Body of pancreas (tissue), 4 donors: ENCODE measurements around the gene GAB2. TPM values are rescaled to one million over a fixed set of nuclear protein-coding genes. Genes with fewer than 3 reads are reported as not detected.
A peak's percentile ranks its signal among the peaks of the same experiment; 100 is the strongest.

Experiments used
- ATAC-seq: fragments of 150-250 bp; one replicate; pipeline ENCODE4 v1.9.1; 2016
- DNase-seq, 4 donors: peaks; one replicate each; pipeline ENCODE4 v3.0.0-alpha.2; 2019
- H3K27ac ChIP-seq, 4 donors: fragments of 200-600 bp; sonication (generic); 1 replicate in 3 of 4; 2 replicates in 1 of 4; pipeline versions ENCODE4 v1.5.1 to v1.6.1; 2016 to 2019; ENCODE audit warnings: mild to moderate bottlenecking in 1 of 4, mixed read lengths in 1 of 4, moderate library complexity in 1 of 4
- H3K27me3 ChIP-seq, 2 donors: fragments of 200-600 bp; sonication (generic); one replicate each; pipeline ENCODE4 v1.6.0; 2016; ENCODE audit warnings: mild to moderate bottlenecking in 1 of 2
- H3K36me3 ChIP-seq, 2 donors: fragments of 200-600 bp; sonication (generic); replicated peaks in 1 of 2; 2 replicates each; pipeline ENCODE4 v1.5.1; 2016; ENCODE audit warnings: low read depth in 2 of 2; ENCODE audit not compliant: insufficient read depth in 1 of 2
- H3K4me1 ChIP-seq: fragments of 200-600 bp; sonication (generic); one replicate; pipeline ENCODE4 v1.6.0; 2016
- H3K4me3 ChIP-seq, 2 donors: fragments of 200-600 bp; sonication (generic); 1 replicate in 1 of 2; 2 replicates in 1 of 2; pipeline ENCODE4 v1.5.1; 2016 to 2019
- H3K9me3 ChIP-seq, 3 donors: fragments of 200-600 bp; sonication (generic); 1 replicate in 2 of 3; 2 replicates in 1 of 3; pipeline ENCODE4 v1.5.1; 2016
- POLR2A ChIP-seq, 3 donors: fragments of 450-650 bp; IDR thresholded peaks; one replicate each; pipeline ENCODE4 v1.6.1; 2016; ENCODE audit warnings: antibody characterized with exemption in 3 of 3, mild to moderate bottlenecking in 2 of 3
- WGBS, 2 donors: methylation state at CpG; one replicate each; pipeline ENCODE4 v1.1.5; 2017; 5-methylcytosine and 5-hydroxymethylcytosine counted together
- intact Hi-C: fragments of 100-400 bp; cut with DNase I; formaldehyde crosslinking; loops from one replicate; pipeline ENCODE4 v1.15.1; 2023
- total RNA-seq, 2 donors: library from RNA; depleted of rRNA; stranded (reverse); fragments of >200 nt; gene quantifications; one replicate each; pipeline ENCODE4 v1.1.0, GENCODE V29; 2016
- TF ChIP-seq, protein P1 (sequence below), 7 experiments: fragments of 450-650 bp in 4 of 7; fragments of 200-600 bp in 3 of 7; sonication (generic) in 3 of 7; IDR thresholded peaks; one replicate each; pipeline ENCODE4 v1.5.1; 2016 to 2019; ENCODE audit warnings: antibody characterized with exemption in 7 of 7

The GAB2 gene
- total RNA-seq, 2 donors from 2014 or later, result 6.9 to 16.9 TPM

DNA sequence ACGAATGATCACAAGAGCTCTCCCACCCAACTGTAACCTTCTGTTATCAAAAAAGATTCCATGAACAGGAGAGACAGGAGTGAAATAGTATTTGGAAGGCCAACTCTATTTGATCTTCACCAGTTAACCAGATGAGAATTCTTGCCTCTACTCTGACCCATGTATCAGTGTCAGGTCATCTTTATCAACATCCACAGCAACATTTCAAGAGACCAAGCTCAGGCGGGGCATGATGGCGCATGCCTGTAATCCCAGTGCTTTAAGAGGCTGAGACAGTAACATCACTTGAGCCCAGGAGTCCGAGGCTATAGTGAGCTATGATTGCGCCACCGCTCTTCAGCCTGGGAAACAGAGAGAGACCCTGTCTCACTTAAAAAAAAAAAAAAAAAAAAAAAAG, 62.3 kb downstream of the GAB2 start:
- H3K36me3 ChIP-seq, result no peaks in the 10 kb centered on the region
- TF ChIP-seq POLR2A (IDR thresholded peaks at IDR 0.05), result no peak
- TF ChIP-seq, protein P1, sequence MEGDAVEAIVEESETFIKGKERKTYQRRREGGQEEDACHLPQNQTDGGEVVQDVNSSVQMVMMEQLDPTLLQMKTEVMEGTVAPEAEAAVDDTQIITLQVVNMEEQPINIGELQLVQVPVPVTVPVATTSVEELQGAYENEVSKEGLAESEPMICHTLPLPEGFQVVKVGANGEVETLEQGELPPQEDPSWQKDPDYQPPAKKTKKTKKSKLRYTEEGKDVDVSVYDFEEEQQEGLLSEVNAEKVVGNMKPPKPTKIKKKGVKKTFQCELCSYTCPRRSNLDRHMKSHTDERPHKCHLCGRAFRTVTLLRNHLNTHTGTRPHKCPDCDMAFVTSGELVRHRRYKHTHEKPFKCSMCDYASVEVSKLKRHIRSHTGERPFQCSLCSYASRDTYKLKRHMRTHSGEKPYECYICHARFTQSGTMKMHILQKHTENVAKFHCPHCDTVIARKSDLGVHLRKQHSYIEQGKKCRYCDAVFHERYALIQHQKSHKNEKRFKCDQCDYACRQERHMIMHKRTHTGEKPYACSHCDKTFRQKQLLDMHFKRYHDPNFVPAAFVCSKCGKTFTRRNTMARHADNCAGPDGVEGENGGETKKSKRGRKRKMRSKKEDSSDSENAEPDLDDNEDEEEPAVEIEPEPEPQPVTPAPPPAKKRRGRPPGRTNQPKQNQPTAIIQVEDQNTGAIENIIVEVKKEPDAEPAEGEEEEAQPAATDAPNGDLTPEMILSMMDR (IDR thresholded peaks at IDR 0.05), result no peak
- H3K27me3 ChIP-seq, result no peaks in the 10 kb centered on the region
- H3K4me3 ChIP-seq, result no peak overlapping the region
- H3K4me1 ChIP-seq, result no peaks in the 10 kb centered on the region
- intact Hi-C loops, result no loop called here
- H3K27ac ChIP-seq, result no peak overlapping the region
- DNase-seq, result no peak
- ATAC-seq, result no peak
- no peaks in the 10 kb centered on the region for H3K9me3 ChIP-seq
- WGBS, 2 donors, result 91 to 95% methylated on average over 2 to 6 of the region's 6 CpGs

DNA sequence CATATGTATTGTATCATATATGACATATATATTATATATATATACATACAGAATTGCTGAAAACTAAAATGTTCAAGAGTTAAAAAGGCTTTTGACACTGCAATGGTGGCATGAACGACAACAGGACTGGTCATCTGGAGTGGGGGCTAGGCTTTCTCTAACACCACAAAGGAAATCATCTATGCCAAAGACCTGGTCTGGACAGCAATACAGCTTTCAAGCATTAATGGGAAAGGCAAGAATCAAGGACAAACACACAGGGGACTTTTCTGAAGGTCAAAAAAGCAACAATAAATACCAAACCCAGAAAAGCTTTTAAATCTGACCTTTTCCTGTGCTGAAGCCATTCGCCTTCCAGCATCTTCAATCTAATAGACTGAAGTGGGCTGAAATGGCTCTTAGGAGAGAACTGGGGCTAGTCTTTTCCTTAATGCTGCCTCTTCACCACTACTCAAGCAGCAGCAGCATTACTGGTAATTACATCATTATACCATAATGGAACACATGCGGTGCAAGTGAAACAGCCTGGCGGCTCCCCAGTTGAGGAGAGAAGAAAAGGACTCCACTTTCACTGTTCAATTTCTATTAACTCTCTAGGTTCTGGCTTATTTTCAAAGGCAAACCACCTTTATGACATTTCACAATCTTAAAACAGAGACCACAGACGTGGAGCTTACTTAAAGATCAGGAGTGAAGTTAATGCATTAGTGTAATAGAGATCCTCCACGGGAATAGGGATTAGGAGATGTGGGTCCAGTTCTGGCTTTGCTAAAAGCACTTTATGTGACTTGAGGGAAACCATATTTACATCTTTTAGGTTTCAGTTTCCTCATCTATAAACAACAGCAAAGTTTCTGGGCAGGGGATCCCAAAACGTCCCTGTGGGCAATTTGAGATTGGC, 63.0 kb downstream of the GAB2 start:
- TF ChIP-seq POLR2A (IDR thresholded peaks at IDR 0.05), result no peak
- TF ChIP-seq, protein P1 (IDR thresholded peaks at IDR 0.05), result no peak
- Histone ChIP-seq H3K9me3 (no peaks in the 10 kb centered on the region), H3K27ac (no peak overlapping the region), H3K27me3 (no peaks in the 10 kb centered on the region), H3K4me3 (no peak overlapping the region), H3K4me1 (peaks cover 1% of the 10 kb centered on the region), H3K36me3 (no peaks in the 10 kb centered on the region)
- intact Hi-C loops, result no loop called here
- WGBS, 2 donors, result 79 to 80% methylated on average over 7 of the region's 7 CpGs
- ATAC-seq (no peak), DNase-seq (peak in 1 of 4 donors; percentile 10)

DNA sequence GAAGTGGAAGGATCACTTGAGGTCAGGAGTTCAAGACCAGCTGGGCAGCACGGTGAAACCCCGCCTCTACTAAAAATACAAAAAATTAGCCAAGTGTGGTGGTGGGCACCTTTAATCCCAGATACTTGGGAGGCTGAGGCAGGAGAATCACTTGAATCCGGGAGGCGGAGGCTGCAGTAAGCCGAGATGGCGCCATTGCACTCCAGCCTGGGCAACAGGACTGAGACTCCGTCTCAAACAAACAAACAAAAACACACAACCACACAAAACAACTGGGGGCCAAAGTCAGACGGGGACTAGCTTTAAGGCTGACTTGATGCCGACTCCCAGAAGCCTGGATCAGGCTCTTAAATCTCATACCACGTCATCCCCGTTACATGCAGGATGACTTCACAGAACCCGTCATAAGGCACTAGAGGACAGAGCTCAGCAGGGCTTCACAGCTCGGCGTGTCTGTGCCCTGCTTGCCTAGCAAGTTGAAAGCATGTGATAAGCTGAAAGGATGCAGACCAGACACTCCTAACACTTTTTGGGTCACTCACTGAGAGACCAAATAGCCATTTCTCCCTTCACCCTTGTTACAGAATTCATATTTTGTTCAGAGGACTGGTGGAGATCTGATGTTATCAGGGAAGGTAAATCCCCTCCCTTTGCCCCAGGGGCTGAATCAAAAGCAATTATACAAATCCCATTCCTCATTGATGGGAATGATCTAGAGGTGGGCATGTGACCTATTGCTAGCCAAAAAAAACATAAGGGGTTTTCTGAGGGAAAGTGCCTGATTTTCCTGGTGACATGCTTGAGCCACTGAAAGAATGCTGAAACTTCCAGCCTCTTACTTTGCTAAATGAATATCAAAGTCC, 65.4 kb downstream of the GAB2 start:
- Histone ChIP-seq H3K36me3 (no peaks in the 10 kb centered on the region), H3K9me3 (no peaks in the 10 kb centered on the region), H3K4me3 (no peak overlapping the region), H3K27ac (no peak overlapping the region), H3K4me1 (peaks cover 6% of the 10 kb centered on the region), H3K27me3 (no peaks in the 10 kb centered on the region)
- intact Hi-C loops, result no loop called here
- DNase-seq, result no peak
- 88 to 92% methylated on average over 11 to 14 of the region's 14 CpGs for WGBS, 2 donors
- TF ChIP-seq, protein P1 (IDR thresholded peaks at IDR 0.05), result no peak
- no peak for TF ChIP-seq POLR2A (IDR thresholded peaks at IDR 0.05)
- peak; percentile 35 for ATAC-seq

DNA sequence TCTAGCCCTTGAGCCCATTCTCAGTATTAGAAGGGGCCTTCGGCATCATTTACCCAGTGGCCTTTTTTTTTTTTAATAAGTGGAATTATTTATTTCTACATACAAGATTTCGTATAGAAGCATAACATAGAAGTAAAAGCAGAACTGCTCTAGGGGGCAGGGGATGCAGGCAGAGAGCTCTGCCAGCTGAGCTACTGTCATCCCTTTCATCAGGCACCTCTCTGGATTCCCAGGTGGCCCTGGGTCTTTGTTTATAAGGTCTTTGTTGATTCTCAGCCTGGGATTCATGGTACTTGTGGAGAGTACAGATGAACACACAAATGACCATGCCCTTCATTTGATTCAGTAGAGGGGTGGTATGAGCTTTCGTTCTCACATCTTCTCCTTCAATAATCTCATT, 66.4 kb downstream of the GAB2 start:
- no peak for ATAC-seq
- Histone ChIP-seq H3K36me3 (no peaks in the 10 kb centered on the region), H3K4me1 (peaks cover 6% of the 10 kb centered on the region), H3K4me3 (no peak overlapping the region), H3K9me3 (no peaks in the 10 kb centered on the region), H3K27me3 (no peaks in the 10 kb centered on the region), H3K27ac (peak overlapping the region in 2 of 4 donors; percentile 4 to 70)
- DNase-seq, result no peak
- no peak for TF ChIP-seq POLR2A (IDR thresholded peaks at IDR 0.05)
- TF ChIP-seq, protein P1 (IDR thresholded peaks at IDR 0.05), result no peak
- intact Hi-C loops, result no loop called here
- 71 to 76% methylated on average over 3 of the region's 3 CpGs for WGBS, 2 donors
